HG03280 (cell line): Measurements from ENCODE around the gene TRPC1.
"Not testable (repeated sequence)": the region's sequence is repeated elsewhere in the genome, so short reads cannot be mapped to it uniquely, and the experiment has no call there.

Experiments used
- ATAC-seq: cut with Tn5 transposase; IDR thresholded peaks from one replicate; pipeline ENCODE4 v1.9.1; 2021; ENCODE audit warnings: mild to moderate bottlenecking, moderate library complexity; ENCODE audit not compliant: unreplicated experiment

Gene TRPC1

DNA sequence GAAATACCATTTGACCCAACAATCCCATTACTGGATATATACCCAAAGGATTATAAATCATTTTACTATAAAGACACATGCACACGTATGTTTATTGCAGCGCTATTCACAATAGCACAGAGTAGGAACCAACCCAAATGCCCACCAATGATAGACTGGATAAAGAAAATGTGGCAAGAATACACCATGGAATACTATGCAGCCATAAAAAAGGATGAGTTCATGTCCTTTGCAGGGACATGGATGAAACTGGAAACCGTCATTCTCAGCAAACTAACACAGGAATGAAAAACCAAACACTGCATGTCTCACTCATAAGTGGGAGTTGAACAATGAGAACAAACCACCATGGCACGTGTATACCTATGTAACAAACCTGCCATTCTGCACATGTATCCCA, 26.7 kb downstream of the TRPC1 start:
- not testable (repeated sequence) for ATAC-seq

GRCh38 chr3:142752605-142753004, 28.8 kb downstream of the TRPC1 start:
- ATAC-seq = not testable (repeated sequence)

GRCh38 chr3:142754494-142754893, 30.7 kb downstream of the TRPC1 start:
- no peak for ATAC-seq

GRCh38 chr3:142768338-142768737, 44.5 kb downstream of the TRPC1 start:
- ATAC-seq = no peak

- no peak for ATAC-seq
Observed at GRCh38 chr3:142777927-142778326, 54.1 kb downstream of the TRPC1 start.

DNA sequence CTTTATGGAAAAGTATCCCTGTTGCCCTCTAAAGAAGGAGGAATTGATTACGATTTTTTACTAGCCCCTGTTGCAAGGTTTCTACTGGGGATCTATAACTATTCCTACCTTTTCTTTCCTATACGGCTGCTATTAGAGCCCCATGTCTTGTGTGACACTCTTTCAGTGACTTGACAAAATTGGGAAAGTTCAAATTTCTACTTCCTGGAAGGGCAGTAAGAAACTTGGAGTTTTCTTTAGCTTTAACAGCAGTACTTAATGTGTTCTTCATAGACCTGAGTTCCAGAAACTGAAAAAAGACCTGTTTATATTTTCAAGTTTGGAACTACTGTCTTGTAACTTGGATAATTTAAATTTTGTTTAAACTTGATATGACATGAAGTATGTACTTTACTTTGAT, 54.7 kb downstream of the TRPC1 start:
- ATAC-seq = no peak

- no peak for ATAC-seq
Observed at GRCh38 chr3:142779591-142779990, 55.8 kb downstream of the TRPC1 start.

DNA sequence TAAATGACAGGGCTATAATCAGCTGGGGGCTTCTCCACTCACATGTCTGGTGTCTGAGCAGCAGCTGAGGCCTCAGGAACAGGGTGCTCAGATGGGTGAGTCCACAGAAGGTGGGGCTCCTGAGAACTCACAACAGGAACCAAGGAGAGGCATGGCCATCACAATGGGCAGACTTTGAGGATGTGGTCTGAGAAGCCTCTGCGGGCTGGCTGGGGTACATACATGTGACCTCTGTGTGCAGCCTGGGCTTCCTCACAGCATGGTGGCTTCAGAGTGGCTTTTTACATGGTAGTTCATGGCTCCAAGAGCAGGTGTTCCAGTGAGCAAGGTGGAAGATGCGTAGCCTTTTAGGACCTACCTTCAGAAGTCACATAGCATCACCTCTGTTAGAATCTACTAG, 58.8 kb downstream of the TRPC1 start:
- ATAC-seq = no peak

GRCh38 chr3:142784228-142784627, 60.4 kb downstream of the TRPC1 start:
- no peak for ATAC-seq

GRCh38 chr3:142785996-142786395, 62.2 kb downstream of the TRPC1 start:
- no peak for ATAC-seq

DNA sequence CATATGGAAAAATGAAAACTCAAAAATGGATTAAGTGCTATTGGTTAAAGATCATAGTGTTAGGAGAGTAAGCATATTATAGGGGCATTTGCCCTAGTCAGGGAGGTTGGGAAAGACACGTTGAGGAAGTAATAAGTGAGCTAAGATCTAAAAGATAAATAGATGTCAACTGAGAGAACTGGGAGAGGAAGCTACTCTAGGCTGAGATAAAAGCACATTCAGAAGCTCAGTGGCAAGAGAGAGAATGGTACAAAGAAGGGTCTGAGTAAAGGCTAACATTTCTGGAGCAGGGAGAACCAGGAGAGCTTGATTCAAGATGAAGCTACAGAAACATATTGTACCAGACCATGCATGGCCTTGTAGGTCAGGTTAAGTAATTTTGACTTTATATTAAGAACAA, 63.9 kb downstream of the TRPC1 start:
- ATAC-seq = no peak

DNA sequence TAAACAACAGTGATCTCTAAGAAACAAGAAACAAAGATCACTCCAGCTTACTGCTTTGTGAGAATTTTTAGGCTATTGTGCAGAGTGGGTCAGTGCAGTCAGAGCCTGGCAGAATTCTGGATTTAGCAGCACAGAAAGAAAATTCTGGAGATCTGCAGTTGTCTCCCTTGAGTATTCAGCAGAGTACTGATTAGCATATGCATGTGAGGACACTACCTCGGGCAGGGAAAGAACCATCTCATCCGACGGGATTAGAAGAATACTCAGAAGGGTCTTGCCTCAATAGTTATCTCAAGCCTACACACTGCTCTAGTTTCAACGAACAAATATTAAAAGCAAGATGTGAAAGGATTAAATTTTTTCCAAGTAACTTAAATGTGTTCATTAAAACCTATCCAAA, 70.7 kb downstream of the TRPC1 start:
- ATAC-seq = no peak

DNA sequence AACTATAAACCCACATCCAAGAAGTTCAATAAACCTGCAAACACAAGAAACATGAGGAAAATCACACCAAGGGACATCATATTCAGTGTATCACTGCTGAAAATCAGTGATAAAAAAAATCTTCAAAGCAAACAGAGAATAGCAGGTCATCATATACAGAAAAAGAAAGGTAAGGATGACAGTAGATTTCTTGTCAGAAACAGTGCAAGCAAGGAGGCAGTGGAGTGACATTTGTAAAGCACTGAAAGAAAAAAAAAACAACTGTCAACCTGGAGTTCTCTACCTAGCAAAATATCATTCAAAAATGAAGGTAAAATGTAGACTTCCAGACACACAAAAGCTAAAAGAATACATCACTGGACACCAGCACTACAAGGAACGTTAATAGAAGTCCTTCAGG, 71.5 kb downstream of the TRPC1 start:
- no peak for ATAC-seq

DNA sequence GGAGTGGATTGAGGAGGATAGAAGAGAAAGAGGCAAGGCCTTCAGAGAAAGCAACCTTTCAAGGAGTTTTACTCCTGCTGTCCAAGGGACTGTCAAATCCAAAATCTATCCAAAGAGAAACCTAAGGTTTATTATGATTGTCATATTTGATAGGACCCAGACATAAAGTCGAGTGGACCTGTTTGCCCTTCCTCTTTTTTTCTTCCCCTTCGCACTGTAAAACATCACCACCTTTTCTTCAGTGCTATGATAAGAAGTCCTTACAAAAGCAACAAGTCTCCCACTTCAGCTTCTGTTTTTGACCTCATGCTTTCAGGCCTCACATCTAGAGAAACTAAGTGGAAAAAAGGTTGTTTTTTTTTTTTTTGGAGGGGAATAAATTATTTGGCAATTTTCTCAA, 73.0 kb downstream of the TRPC1 start:
- ATAC-seq = no peak

- no peak for ATAC-seq
Observed at GRCh38 chr3:142801746-142802145, 77.9 kb downstream of the TRPC1 start.

- ATAC-seq = no peak
Observed at GRCh38 chr3:142802891-142803290, 79.1 kb downstream of the TRPC1 start.

- no peak for ATAC-seq
Observed at GRCh38 chr3:142808103-142808917, 84.5 kb downstream of the TRPC1 start.

- ATAC-seq = no peak
Observed at GRCh38 chr3:142809259-142809658, 85.4 kb downstream of the TRPC1 start.

DNA sequence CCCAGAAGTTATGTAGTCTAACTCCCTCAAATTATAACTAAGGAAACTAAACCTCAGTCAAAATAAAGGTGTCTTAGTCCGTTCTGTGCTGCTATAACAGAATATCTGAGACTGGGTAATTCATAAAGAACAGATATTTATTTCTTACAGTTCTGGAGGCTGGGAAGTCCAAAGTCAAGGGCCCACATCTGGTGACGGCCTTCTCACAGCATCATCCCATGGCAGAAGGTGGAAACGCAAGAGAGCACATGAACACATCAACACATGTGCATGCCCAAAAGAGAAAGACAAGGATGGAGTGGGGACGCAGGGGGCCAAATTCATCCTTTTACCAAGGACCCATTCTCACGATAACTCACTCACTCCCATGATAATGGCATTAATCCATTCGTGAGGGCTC, 92.0 kb downstream of the TRPC1 start:
- no peak for ATAC-seq

GRCh38 chr3:142817356-142817755, 93.5 kb downstream of the TRPC1 start:
- ATAC-seq = no peak

DNA sequence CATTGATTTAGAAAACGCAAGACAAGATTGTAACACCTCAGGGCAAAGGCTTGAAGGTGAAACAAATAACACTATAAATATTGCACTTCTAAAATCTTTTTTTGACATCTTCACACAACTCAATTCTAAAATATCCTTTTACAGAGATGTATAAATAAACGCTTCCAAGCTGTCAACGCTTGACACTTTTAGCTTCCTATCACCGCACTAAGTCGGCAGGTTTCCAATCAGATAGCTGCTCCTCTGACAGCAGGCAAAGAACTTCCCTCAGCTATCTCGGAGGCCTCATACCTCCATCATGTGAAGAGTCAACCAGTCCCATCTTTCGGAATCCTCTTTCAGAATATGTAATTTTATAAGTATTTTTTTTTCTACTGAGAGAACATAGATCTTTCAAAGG, 94.1 kb downstream of the TRPC1 start:
- no peak for ATAC-seq

DNA sequence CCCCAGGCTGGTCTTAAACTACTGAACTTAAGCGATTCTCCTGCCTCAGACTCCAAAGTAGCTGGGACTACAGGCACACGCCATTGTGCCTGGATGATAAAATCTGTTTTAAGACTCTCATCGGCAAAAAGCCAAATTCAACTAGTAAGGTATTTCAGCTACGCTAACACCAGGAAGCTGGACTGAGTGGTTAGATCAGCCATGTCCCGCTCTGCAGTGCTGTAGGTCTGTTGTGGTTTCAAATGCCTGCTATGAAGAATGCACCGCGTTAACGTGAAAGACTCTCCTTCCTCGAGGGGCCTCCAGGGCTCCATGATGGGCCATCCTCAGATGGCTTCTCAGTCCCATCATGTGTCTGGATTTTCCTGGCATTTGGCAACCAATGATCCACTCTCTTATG, 94.8 kb downstream of the TRPC1 start:
- no peak for ATAC-seq

DNA sequence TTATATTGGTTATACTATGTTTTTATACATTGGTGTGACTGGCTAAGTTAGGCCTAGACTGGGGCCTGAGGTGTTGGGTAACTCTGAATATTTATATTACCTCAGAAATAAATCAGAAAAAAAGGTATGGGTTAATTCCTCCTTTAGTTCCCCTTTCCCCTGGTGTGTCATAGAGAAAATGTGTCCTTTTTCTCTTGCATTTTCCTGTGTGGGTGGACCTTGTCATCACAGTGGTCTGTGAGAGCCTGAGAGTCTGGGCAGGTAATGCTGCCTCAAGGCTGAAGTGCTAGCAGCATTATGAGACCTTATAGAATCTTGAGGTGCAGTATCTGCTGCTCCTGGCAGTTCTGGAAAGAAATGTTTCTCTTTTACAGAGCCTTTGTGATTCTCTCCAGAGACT, 95.3 kb downstream of the TRPC1 start:
- ATAC-seq = no peak
